Astrocyte (in vitro differentiated cells and primary cell): ENCODE data around the gene CLCF1.

ENCODE experiments used
- EZH2 ChIP-seq: IDR thresholded peaks from 2 replicates; pipeline ENCODE4 v1.6.1; 2012; ENCODE audit warnings: mild to moderate bottlenecking, low read length, inconsistent platforms; ENCODE audit not compliant: insufficient read depth
- TF ChIP-seq, protein P1 (sequence below): IDR thresholded peaks from 2 replicates; pipeline ENCODE4 v1.5.1; 2011; ENCODE audit warnings: low read depth, mild to moderate bottlenecking, inconsistent platforms, low read length, moderate library complexity; ENCODE audit not compliant: insufficient read depth

DNA sequence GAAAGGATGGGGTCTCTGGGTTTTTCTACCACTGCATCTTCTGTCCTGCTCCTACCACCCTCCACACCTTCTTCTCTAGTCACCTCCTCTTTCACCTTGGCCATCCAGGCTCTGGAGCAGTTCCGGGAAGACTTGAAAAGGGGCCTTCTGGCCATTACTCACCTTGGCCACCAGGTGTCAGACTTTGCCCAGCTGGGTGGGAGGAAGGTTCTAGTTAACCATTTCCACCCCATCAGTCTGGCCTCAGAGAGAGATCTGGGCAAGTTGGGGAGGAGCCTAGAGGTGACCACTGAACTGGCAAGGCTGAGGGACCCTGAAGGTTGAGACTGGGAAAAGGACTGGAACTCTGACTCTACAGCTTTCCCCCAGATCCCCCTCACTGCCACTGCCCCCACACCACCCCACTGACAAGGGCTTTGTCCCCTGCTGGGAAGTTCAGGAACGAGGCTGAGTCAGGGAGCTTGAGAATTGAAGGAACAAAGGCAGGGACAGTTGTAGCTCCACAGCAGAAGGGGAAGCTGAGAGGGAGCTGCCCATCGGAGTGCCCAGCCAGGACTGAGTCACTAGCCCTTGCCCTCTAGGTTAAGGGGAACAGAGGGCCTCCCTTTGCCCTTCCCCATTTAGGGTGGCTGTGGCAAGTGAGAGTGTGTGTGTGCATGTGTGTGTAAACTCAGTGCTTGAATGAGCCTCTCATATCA lies 16.4 kb downstream of the CLCF1 start:
- TF ChIP-seq EZH2 = no peak
- TF ChIP-seq, protein P1, sequence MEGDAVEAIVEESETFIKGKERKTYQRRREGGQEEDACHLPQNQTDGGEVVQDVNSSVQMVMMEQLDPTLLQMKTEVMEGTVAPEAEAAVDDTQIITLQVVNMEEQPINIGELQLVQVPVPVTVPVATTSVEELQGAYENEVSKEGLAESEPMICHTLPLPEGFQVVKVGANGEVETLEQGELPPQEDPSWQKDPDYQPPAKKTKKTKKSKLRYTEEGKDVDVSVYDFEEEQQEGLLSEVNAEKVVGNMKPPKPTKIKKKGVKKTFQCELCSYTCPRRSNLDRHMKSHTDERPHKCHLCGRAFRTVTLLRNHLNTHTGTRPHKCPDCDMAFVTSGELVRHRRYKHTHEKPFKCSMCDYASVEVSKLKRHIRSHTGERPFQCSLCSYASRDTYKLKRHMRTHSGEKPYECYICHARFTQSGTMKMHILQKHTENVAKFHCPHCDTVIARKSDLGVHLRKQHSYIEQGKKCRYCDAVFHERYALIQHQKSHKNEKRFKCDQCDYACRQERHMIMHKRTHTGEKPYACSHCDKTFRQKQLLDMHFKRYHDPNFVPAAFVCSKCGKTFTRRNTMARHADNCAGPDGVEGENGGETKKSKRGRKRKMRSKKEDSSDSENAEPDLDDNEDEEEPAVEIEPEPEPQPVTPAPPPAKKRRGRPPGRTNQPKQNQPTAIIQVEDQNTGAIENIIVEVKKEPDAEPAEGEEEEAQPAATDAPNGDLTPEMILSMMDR = peak; percentile 96
